CD4-positive, alpha-beta T cell treated with Interleukin-17A for 4 hours (primary cell): ENCODE results near the gene DNAH9.

Experiments
- DNase-seq: peaks from one replicate; pipeline ENCODE4 v3.0.0-alpha.2; 2020; ENCODE audit warnings: mixed read lengths

Gene DNAH9

DNA sequence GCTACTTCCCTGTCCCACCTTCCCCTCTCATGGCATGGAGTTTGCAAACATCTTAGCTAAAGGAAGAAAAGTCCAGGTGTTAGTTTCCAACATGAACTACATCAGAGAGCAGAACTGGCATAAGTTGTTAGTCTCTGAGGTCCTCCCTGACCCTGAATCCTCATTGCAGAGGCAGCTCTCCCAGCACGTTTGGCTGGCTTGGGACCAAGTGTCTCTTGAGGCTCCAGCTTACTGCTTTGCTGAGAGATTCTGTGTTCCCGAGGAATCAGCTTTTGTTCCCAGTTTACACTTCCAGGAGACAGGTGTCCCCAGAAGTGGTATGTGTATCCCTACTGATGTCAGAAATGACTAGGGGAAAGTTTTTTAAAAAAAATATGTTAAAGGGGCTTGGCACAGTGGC, 14.7 kb downstream of the DNAH9 start:
- DNase-seq = no peak

DNA sequence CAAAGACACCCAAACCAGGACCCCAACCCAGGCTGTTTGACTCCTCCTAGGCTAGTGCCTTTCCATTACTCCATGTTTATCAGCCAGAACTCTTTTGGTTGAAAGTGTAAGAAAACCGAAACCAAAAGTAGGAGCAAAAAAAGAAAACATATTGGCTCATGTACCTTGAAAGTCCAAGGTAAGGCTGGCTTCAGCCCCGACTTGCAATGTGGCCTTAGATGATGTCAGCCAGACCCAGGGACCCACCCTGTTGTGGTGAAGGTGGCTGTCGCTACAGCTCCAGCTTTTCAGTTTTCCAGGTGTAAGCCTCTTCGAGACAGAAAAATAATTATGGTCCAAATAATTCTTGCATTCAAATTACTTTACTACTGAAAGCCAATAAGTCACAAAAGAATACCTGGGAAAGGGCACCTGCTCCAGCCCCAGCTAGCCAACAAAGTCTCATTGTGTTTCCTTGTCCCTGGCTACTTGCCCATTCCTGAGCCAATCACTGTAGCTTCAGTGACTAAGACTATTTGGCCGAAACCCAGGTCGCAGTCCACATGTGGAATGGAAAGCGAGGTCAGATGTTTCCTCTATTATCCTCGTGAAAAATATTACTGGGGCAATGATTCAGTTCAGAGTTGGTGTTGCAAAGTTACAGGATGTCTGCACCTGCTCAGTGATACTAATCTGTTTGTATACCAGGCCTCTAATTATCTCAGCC, 20.7 kb downstream of the DNAH9 start:
- no peak for DNase-seq

DNA sequence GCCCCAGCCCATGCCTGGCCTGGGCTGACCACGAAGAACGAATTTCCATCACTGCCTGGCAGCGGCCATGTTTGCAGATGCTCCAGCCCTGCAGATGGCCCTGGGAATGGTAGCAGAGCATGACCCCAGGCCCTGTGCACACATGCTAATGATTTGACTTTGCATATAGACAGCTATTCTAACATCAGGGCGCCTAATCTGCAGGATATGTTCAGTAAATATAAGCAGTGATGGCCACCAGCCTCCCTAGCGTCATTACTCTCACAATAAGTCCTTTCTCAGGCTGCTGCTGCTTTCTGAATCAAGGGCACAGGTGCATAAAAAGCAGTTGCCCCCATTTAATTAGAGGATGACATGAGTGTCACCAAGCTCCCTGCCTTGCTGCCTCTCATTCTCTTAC, 24.2 kb downstream of the DNAH9 start:
- no peak for DNase-seq

DNA sequence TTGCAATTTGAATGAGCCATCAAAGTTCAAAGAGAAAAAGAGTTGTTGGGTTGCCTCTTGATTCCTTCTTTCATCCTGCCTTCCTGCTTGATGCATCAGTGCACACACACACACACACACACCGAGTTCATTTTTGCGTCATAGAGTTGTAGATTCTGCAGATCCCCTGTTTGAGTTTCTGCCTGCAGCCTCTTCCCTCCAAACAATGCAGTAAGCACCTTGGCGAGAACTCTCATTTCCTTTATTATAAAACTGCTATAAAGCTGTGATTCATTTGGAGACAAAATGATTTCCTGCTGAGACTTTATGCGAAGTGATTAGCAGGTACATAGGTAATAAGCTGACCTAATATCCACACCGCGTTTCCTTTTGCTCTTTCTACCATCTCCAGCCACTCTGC, 26.7 kb downstream of the DNAH9 start:
- DNase-seq = no peak

DNA sequence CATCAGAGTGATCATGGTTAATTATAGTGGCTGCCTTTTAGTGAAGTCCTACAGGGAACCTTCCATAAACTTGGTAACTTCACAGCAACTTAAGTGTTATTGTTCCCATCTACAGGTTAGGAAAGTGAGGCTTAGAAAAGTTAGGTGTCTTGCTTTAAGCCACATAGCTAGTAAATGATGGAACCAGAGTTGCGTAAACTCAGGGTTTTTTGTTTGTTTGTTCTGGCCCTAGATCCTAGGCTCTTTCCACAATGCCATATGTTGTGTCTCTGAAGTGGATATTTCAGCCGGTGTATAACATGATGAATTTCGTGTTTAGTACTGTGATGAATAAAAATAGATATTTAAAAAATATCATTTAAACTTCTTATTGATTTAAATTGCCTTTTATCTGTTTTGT, 27.6 kb downstream of the DNAH9 start:
- no peak for DNase-seq

DNA sequence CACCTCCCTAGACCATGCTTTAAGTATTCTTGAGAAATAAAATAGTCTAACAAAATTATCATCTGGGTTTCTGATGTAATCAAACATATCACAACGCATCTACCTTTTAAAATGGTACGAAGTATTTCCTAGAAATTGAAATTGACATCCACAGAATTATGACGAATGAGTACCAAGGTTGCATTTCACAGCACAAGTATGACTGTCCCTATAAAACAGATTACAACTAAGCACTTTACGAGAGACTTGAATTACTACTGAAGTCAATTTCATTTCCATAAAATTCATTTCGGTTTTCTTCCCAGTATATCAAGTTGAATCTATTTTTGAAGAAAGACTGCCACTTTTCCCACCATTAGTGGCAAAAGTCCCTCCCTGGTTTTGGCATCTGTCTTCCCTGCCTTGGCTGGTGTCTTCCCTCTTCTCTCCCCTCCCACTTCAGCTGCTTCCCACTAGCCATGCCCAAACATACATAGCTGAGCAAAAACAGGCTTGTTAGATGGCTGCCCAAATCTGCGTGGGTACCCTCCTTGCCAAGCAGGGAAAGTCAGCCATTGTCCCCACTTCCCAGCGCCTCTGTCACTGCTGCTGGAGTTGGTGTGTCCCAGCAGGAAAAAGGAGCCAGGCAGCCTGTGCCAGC, 29.2 kb downstream of the DNAH9 start:
- DNase-seq = no peak

DNA sequence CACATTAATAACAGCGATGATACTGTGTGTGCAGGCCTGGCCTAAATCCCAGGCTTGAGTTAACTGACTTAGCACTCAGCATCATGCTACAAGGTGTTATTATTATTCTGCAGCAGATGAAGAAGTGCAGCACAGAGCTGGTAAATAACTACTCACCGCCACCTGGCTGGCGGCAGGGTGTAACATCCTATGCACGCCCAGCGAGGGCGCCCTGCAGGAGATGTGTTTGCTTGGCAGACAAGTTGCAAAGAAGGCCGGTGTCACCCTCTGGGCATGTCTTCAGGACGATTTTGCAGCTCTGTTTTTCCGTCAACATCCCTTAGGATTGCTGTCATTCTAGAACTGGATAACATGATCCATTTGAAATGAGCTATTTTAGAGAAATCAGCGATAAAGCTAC, 30.1 kb downstream of the DNAH9 start:
- DNase-seq = no peak

DNA sequence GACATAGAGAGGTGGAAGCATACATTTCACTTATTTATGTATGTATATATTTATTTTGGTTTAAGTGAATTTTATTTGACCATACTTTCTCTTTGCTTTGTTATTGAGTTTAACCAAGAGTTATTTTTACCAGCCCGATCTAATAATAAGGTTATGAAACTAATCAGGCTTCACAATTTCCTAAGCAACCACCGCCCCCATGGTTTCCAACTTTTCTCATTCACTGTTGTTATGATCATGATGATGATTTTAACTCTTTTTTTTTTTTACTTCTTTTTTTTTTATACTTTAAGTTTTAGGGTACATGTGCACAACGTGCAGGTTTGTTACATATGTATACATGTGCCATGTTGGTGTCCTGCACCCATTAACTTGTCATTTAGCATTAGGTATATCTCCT, 30.6 kb downstream of the DNAH9 start:
- DNase-seq = no peak

DNA sequence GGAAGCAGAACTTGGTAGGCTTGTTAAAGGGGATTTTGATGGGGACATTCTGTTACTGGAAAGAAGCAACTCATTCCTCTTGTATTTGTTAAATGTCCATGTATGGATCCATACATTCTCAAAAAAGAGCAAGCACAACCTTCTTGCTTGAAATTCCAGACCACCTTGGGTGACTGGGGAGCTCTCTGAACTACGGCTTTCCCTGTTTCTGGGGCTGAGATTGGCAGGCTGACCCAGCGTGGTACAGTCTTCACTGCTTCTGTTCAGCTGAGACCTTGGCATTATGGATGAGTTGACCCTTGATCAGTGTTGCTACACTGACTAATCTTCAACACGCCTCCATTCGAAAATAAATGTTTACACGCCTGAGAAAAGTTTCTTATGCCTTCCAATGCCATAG, 38.5 kb downstream of the DNAH9 start:
- no peak for DNase-seq

DNA sequence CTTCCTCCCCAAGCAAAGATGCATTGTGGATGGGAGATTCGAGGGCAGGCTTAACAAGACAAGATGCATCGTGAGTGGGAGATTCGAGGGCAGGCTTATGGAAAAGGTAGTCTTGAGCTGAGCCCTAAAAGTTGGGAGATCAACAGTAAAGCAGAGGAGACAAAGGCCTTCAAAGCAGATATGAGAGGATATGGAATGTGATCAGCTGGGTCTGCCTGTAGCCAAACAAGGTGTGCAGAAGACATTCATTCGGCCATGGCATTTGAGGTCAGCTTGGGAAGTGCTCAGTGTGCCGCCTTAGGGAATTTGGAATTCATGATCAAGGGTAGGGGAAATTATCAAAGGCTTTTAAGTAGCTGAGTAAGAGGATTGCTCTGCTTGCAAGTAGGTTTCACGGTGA, 39.5 kb downstream of the DNAH9 start:
- no peak for DNase-seq

DNA sequence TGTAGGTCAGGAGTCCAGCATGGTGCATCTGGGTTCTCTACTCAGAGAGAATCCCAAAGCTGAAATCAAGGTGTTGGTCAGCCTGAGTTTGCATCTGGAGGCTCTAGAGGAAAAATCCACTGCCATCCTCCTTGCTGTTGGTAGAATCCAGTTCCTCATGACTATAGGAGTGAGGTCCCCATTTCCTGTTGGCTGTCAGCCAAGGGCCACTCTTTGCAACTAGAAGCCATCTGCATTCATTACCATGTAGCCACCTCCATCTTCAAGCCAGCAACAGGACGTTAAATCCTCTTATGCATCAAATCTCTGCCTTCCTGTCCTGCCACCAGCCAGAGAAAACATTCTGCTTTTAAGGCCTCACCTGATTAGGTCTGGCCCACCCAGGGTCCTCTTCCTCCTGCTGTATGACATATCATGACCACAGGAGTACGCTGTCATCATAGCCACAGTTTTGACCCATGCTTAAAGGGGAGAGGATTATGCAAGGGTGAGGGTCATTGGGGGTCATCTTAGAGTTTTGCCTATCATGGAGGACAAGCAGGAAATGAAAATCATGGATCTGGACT, 40.5 kb downstream of the DNAH9 start:
- no peak for DNase-seq

DNA sequence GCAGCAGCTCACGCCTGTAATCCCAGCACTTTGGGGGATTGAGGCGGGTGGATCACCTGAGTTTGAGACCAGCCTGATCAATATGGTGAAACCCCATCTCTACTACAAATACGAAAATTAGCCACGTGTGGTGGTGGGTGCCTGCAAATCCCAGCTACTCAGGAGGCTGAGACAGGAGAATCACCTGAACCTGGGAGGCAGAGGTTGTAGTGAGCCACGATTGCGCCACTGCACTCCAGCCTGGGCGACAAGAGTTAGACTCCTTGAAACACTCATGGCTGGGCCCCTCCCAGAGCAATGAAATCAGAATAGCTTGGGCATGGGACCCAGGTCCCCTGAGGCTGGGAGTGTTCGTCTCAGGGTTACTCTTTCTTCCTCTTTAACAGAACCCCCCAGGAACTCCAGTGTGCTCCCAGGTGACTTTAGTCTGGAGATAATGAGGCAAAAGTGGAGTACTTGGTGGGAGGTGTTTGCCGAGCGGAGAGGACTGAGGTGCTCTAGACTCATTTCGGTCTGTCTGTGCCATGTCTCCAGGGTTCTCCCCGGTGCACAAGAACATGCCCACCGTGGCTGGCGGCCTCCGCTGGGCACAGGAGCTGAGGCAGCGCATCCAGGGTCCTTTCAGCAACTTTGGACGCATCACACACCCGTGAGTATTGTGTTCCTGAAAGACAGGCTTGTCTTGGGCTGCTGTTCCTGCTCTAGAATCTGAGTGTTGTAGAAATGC, 41.6 kb downstream of the DNAH9 start:
- no peak for DNase-seq

DNA sequence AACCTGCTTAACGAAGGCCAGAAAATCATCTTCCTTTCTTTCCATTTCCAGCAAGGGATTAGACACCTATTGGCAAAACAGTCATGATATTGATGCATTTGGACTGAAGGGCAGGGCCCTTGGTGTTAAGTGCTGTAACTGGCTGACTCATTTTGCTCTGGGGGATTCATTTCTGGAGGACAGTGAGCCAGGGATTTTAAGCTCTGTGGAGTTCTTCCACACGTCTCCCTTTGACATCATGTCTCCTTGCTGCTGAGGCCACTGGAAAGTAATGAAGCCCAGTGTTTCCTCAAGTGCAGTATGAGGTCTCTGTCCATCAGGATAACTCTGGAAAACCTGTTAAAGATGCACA, 42.2 kb downstream of the DNAH9 start:
- no peak for DNase-seq

DNA sequence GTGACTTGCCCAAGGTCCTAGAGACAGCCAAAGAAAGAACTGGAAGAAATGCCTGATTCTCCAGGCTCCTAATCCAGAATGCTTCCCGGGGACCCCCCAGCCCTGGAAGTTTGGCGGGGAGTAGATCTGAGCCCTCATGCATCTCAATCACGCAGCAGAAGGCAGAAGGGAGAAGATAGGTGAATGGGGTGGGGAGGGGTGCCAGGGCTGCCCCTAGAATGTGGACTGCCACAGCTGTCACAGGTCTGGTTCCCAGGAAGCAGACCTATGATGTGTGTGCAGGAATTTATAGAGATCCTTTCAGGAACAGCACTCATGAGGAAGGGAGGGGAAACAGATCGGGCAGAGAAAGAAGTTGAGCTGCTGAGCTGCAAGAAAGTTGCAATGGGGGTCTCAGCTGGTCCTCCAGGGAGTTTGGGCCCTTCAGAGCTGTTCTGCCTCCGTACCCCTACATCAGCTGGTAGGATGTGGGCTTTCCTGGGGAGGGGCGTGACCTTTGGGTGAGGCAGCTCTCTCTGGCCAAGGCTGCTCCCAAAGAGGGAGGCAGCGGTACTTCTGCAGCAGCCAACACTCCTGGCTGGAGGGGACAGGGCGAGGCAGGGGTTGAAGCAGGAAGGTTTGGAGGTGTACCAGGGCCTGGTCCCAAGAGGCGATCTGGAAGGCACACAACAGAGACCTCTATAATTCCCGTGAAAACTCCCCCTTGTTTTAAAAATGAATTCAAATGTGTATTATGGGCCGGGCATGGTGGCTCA, 43.4 kb downstream of the DNAH9 start:
- no peak for DNase-seq

DNA sequence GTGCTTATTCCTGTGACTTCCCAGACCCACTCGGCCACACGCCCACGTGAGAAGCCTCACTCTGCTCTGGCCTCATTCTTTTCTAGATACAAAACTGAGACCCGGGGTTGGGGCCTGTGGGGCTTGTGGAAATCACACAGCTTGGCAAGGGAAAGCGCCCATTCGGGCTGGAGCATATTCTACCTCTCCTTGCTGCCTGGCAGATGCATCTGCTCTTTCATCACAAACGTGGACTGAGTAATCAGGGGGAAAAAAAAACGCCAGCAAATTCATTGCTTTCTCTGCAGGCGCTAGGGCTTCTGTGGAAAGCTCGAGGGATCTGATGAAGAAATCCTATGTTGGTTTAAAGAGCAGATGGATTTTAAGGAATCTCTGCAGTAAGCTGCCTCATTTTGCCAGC, 44.4 kb downstream of the DNAH9 start:
- no peak for DNase-seq

DNA sequence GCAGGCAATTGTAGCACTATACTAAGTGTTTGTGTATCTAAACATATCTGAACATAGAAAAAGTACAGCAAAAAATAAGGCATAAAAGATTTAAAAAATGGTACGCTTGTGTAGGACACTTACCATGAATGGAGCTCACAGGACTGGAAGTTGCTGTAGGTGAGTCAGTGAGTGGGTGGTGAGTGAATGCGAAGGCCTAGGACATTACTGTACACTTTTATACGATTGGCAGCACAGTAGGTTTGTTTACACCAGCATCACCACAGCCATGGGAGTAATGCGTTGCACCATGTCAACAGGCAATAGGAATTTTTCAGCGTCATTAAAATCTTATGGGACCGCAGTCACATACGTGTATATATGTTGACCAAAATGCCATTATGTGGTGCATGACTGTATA, 45.6 kb downstream of the DNAH9 start:
- DNase-seq = no peak

DNA sequence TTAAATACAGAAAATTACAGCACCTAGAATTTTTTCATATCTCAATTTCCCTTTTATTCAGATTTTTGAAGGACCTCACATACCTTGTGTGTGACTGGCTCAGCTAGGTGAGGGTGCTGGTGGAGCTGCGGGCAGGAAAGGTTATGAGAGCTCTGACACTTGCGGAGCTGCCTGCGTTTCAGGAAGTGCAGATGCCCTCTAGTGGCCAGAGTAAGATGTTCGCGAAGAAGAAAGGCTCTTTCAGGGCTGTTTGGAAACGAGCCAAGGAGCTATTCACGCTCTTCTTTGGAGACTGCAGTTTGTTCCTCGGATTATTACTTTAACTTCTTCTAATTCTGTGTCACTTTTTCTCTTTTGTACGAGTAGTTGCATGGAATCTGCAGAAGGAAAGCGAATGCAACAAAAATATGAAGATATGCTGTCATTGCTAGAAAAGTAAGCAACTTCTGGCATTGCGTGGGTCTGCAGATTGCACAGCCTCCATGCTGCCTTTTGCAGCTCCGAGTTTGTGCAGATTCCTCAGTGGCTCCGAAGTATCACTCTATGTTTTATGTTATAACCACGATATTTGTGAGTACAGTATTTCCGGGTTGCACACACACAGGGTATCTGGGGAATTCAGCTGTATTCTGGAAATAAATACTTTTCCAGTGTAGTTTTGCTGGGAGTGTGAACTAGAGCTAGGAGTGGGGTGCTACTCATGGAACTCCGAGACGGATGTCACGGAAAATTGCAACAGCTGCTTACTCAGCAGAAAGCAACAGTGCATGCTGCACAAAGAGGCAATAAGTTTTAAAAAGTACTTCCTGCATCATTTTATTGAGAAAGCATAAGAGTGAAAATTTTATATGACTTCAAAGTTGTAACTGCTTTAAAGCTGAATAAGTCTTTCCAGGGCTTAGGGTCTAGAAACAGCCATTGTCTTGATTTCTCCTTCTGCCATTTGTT, 46.3 kb downstream of the DNAH9 start:
- DNase-seq = peak; percentile 26

DNA sequence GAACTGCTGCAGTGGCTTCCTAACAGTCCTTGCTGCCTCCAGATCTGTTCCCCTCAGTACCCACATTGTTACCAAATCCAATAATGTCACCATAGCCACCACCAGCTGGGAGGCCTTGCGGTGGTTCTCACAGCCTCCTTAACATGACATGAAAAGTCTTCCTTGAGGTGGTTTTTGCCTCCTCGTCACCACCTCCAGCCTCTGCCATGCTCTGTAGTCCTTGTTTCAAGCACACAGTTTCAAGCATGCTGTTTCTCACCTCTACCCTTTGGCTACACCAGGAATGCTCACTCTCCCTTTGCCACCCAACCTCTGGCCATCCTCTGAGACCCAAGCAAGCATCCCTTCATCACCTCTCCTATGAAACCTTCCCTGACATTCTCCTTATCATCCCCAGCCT, 47.2 kb downstream of the DNAH9 start:
- no peak for DNase-seq

DNA sequence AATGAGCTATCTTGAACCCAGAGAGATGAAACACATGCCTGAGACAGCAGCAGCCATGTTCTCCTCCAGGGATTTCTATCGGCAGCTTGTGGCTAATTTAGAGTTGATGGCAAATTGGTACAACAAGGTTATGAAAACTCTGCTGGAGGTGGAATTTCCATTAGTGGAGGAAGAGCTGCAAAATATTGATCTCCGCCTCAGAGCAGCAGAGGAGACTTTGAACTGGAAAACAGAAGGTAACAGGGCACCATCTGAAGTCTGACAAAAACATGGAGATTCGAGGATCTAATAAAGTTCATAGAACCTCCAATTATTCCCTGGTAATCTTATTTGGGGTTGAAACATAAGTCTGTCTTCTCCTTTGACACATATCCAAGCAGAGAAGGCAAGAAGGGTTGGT, 52.8 kb downstream of the DNAH9 start:
- no peak for DNase-seq

DNA sequence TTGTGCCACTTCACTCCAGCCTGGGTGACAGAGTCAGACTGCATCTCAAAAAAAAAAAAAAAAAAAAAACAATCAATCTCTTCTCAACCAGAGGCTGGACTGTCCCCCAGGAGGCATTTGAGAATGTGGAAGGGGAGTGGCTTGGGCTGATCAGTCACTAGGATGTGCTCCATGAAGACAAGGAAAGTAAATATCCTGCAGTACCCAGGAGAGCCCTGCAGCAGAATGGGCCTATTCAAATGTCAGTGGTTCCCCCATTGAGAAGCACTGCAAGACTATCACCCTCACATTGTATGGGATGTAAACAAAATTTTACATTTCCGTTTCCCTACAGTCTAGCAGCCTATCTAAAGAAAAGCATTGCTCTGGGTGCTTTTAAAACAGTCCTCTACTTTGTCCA, 70.3 kb downstream of the DNAH9 start:
- no peak for DNase-seq

DNA sequence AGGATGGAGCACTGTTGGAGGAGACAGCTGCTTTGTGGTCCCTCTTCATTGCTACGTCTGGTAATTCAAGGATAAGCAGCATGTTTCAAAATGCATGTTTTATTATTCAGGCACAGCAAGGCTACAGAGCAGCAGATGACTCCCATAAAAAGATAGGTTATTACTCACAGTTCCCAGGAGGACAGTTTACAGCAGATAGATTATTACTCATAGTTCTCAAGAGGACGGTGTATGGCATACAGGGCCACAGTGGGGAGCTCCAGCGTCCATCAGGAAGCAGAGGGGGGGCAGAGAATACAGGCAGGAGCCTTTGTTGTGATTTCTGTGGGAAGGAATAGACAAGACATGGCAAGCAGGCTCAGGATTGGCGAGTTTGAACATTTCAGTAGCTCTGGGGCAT, 72.9 kb downstream of the DNAH9 start:
- no peak for DNase-seq

DNA sequence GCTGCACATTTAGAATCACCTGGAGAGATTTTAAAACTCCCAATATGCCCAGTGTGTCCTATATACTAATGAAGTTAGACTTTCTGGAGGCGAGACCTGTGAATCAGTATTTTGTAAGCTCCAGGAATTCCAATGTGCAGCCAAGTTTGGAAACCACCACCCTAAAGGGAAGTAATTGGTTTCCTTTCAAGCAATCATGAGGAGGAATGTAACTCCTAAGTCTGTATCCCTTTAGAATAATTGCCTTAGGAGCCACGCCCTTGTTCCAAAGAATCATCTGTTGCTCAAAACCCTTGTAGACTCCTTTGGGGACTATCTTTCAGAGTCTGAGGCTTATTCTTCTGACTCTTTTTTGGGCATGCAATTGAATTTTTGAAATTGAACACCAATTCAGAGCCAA, 84.4 kb downstream of the DNAH9 start:
- no peak for DNase-seq
